HG02970 (cell line): ENCODE data around the gene MTMR3.
"Not testable (repeated sequence)": the region's sequence is repeated elsewhere in the genome, so short reads cannot be mapped to it uniquely, and the experiment has no call there.

Source experiments
- ATAC-seq: cut with Tn5 transposase; IDR thresholded peaks from one replicate; pipeline ENCODE4 v1.9.1; 2021; ENCODE audit warnings: mild to moderate bottlenecking, moderate library complexity, moderate number of reproducible peaks; ENCODE audit not compliant: unreplicated experiment, low FRiP score

MTMR3 gene

GRCh38 chr22:29951791-29952413 lies 68.9 kb downstream of the MTMR3 start:
- no peak for ATAC-seq

- ATAC-seq = no peak
These were observed 71.4 kb downstream of the MTMR3 start for GRCh38 chr22:29954203-29954855.

GRCh38 chr22:29956680-29957079 lies 73.7 kb downstream of the MTMR3 start:
- ATAC-seq = no peak

GRCh38 chr22:29958170-29958569 lies 75.2 kb downstream of the MTMR3 start:
- ATAC-seq = no peak

- ATAC-seq = no peak
These were observed 81.8 kb downstream of the MTMR3 start for GRCh38 chr22:29964776-29965175.

GRCh38 chr22:29967461-29967860 lies 84.5 kb downstream of the MTMR3 start:
- no peak for ATAC-seq

GRCh38 chr22:29971607-29972006 lies 88.6 kb downstream of the MTMR3 start:
- ATAC-seq = no peak

GRCh38 chr22:29972121-29972520 lies 89.1 kb downstream of the MTMR3 start:
- no peak for ATAC-seq

- no peak for ATAC-seq
These were observed 90.3 kb downstream of the MTMR3 start for GRCh38 chr22:29973269-29973668.

- not testable (repeated sequence) for ATAC-seq
These were observed 90.7 kb downstream of the MTMR3 start for GRCh38 chr22:29973680-29974079.

- ATAC-seq = no peak
These were observed 92.5 kb downstream of the MTMR3 start for GRCh38 chr22:29975494-29975893.

- ATAC-seq = no peak
These were observed 94.1 kb downstream of the MTMR3 start for GRCh38 chr22:29977107-29977506.

GRCh38 chr22:29979777-29980321 lies 96.9 kb downstream of the MTMR3 start:
- no peak for ATAC-seq

GRCh38 chr22:29983296-29983917 lies 100.4 kb downstream of the MTMR3 start:
- no peak for ATAC-seq

- no peak for ATAC-seq
These were observed 102.9 kb downstream of the MTMR3 start for GRCh38 chr22:29985912-29986311.

GRCh38 chr22:29987137-29987536 lies 104.2 kb downstream of the MTMR3 start:
- no peak for ATAC-seq

- no peak for ATAC-seq
These were observed 105.7 kb downstream of the MTMR3 start for GRCh38 chr22:29988719-29989118.

GRCh38 chr22:29989446-29989845 lies 106.5 kb downstream of the MTMR3 start:
- no peak for ATAC-seq

GRCh38 chr22:29992341-29993275 lies 109.6 kb downstream of the MTMR3 start:
- ATAC-seq = no peak

- no peak for ATAC-seq
These were observed 111.2 kb downstream of the MTMR3 start for GRCh38 chr22:29994027-29994715.
